ENCODE results near the gene BPIFA1.

The BPIFA1 gene

GRCh38 chr20:33235696-33236095 lies at the start of gene BPIFA1:
TSS of gene BPIFA1 (plus strand) at chr20:33235996. CDS start at chr20:33237712, 1,716 bp downstream.
- no peak for DNase-seq

- DNase-seq, result no peak
Observed at GRCh38 chr20:33187491-33187890, 48.3 kb upstream of the BPIFA1 start.

GRCh38 chr20:33188421-33188820 lies 47.4 kb upstream of the BPIFA1 start:
- no peak for DNase-seq

GRCh38 chr20:33191484-33191883 lies 44.3 kb upstream of the BPIFA1 start:
- DNase-seq, result no peak

GRCh38 chr20:33191955-33192354 lies 43.8 kb upstream of the BPIFA1 start:
- DNase-seq, result no peak

- no peak for DNase-seq
Observed at GRCh38 chr20:33192912-33193501, 42.8 kb upstream of the BPIFA1 start.

- no peak for DNase-seq
Observed at GRCh38 chr20:33199026-33199425, 36.8 kb upstream of the BPIFA1 start.

GRCh38 chr20:33202451-33202850 lies 33.3 kb upstream of the BPIFA1 start:
- no peak for DNase-seq

GRCh38 chr20:33203444-33203843 lies 32.4 kb upstream of the BPIFA1 start:
- DNase-seq, result no peak

GRCh38 chr20:33209789-33210188 lies 26.0 kb upstream of the BPIFA1 start:
- DNase-seq, result peak; percentile 82

- no peak for DNase-seq
Observed at GRCh38 chr20:33210371-33210770, 25.4 kb upstream of the BPIFA1 start.

- DNase-seq, result no peak
Observed at GRCh38 chr20:33211817-33212424, 23.9 kb upstream of the BPIFA1 start.

GRCh38 chr20:33217052-33217451 lies 18.7 kb upstream of the BPIFA1 start, which contains the start of gene BPIFA3:
TSS of gene BPIFA3 (plus strand) at chr20:33217352. CDS start at chr20:33217537, 185 bp downstream.
- DNase-seq, result no peak

- DNase-seq, result no peak
Observed at GRCh38 chr20:33224399-33224798, 11.4 kb upstream of the BPIFA1 start.

- DNase-seq, result no peak
Observed at GRCh38 chr20:33229843-33230242, 6.0 kb upstream of the BPIFA1 start.

- no peak for DNase-seq
Observed at GRCh38 chr20:33231237-33231636, 4.6 kb upstream of the BPIFA1 start.

- DNase-seq, result no peak
Observed at GRCh38 chr20:33232486-33233072, 3.2 kb upstream of the BPIFA1 start.

- DNase-seq, result no peak
Observed at GRCh38 chr20:33233129-33233774, 2.5 kb upstream of the BPIFA1 start.

- DNase-seq, result no peak
Observed at GRCh38 chr20:33234050-33234449, 1.7 kb upstream of the BPIFA1 start.

- no peak for DNase-seq
Observed at GRCh38 chr20:33236351-33236750, 555 bp downstream of the BPIFA1 start.

GRCh38 chr20:33237989-33238388 lies 2.2 kb downstream of the BPIFA1 start:
- no peak for DNase-seq

- DNase-seq, result no peak
Observed at GRCh38 chr20:33239418-33239817, 3.6 kb downstream of the BPIFA1 start.

GRCh38 chr20:33239979-33240736 lies 4.4 kb downstream of the BPIFA1 start:
- DNase-seq, result no peak

Measured in right forelimb (tissue), 1 donor.